Erythroblast (primary cell): ENCODE results near the gene FCRL1.

ENCODE experiments used
- GATA1 ChIP-seq: IDR thresholded peaks from 2 replicates; pipeline ENCODE4 v1.6.1; 2011; ENCODE audit warnings: low read depth, mild to moderate bottlenecking, control low read depth, low read length, moderate library complexity
- POLR2A ChIP-seq: IDR thresholded peaks from 2 replicates; pipeline ENCODE4 v1.6.1; 2011; ENCODE audit warnings: mild to moderate bottlenecking, low read length

DNA sequence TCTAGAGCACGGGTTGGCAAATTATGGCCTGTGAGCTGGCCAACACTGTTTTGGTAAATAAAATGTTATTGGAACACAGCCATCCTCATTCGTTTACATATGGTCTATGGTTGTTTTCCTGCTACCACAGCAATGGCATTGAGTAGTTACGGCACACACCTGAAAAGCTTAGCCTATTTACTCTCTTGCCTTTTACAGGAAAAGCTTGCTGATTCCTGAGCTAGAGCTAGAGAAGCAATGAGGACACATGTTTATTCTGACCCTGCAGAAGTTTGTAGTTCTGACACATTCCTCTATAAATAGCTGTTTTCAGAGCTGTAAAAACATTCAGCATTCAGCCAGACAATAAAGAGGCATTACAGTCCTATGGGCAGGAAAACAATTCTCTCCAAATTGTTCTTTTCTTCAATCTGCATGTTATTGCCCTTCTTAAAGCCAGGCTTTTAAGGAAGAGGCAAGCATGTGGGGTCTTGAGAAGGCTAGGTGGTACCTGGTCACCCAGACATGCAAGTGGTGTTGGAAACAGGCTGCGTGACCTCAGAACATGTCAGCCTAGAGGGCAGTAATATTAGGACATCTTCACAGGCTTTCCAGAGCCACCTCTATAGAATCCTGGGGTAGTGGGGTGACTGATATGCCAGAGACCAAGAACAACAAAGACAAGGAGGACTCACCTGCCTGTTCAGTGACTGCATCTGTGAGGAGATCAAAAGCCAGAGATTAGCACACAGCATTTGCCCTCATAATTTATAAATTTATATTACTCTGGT, 44.6 kb downstream of the FCRL1 start:
- no peak for TF ChIP-seq POLR2A
- TF ChIP-seq GATA1, result no peak
